Parathyroid adenoma (tissue), 2 donors: ENCODE data around the gene KMT2D.

ENCODE experiments used
- H2AFZ ChIP-seq: fragments of 300-600 bp; sonication (generic); one replicate; pipeline ENCODE4 v1.7.0; 2017; ENCODE audit warnings: antibody characterized with exemption, mild to moderate bottlenecking
- H3K27ac ChIP-seq: fragments of 300-600 bp; sonication (generic); one replicate; pipeline ENCODE4 v1.7.0; 2017
- H3K27me3 ChIP-seq: fragments of 300-600 bp; sonication (generic); one replicate; pipeline ENCODE4 v1.7.0; 2017; ENCODE audit warnings: low read length; ENCODE audit not compliant: control insufficient read depth, insufficient read depth
- H3K36me3 ChIP-seq: fragments of 300-600 bp; sonication (generic); one replicate; pipeline ENCODE4 v1.7.0; 2017; ENCODE audit warnings: low read length; ENCODE audit not compliant: control insufficient read depth, insufficient read depth
- H3K4me1 ChIP-seq: fragments of 300-600 bp; sonication (generic); one replicate; pipeline ENCODE4 v1.7.0; 2017; ENCODE audit warnings: control low read depth
- H3K4me2 ChIP-seq: fragments of 300-600 bp; sonication (generic); one replicate; pipeline ENCODE4 v1.7.0; 2017; ENCODE audit warnings: low read length
- H3K4me3 ChIP-seq: fragments of 300-600 bp; sonication (generic); one replicate; pipeline ENCODE4 v1.7.0; 2017; ENCODE audit warnings: low read depth, low read length
- H3K79me2 ChIP-seq: fragments of 300-600 bp; sonication (generic); one replicate; pipeline ENCODE4 v1.7.0; 2017; ENCODE audit warnings: control low read depth
- H3K9ac ChIP-seq: fragments of 300-600 bp; sonication (generic); one replicate; pipeline ENCODE4 v1.7.0; 2017; ENCODE audit warnings: mild to moderate bottlenecking
- H3K9me3 ChIP-seq: fragments of 300-600 bp; sonication (generic); one replicate; pipeline ENCODE4 v1.7.0; 2017; ENCODE audit warnings: low read length; ENCODE audit not compliant: control insufficient read depth
- TF ChIP-seq, protein P1 (sequence below): fragments of 300-600 bp; sonication (generic); IDR thresholded peaks from one replicate; pipeline ENCODE4 v1.7.0; 2017; ENCODE audit warnings: antibody characterized with exemption, mild to moderate bottlenecking
- donor health status: primary hyperparathyroidism.

The KMT2D gene

GRCh38 chr12:49051373-49051764 is 9.2 kb downstream of the KMT2D start:
- H3K79me2 ChIP-seq = peaks cover 30% of the 10 kb centered on the region
- no peaks in the 10 kb centered on the region for H3K27me3 ChIP-seq
- no peak overlapping the region for H3K4me3 ChIP-seq
- H2AFZ ChIP-seq = no peak overlapping the region
- H3K9me3 ChIP-seq = no peaks in the 10 kb centered on the region
- H3K36me3 ChIP-seq = no peaks in the 10 kb centered on the region
- TF ChIP-seq, protein P1, sequence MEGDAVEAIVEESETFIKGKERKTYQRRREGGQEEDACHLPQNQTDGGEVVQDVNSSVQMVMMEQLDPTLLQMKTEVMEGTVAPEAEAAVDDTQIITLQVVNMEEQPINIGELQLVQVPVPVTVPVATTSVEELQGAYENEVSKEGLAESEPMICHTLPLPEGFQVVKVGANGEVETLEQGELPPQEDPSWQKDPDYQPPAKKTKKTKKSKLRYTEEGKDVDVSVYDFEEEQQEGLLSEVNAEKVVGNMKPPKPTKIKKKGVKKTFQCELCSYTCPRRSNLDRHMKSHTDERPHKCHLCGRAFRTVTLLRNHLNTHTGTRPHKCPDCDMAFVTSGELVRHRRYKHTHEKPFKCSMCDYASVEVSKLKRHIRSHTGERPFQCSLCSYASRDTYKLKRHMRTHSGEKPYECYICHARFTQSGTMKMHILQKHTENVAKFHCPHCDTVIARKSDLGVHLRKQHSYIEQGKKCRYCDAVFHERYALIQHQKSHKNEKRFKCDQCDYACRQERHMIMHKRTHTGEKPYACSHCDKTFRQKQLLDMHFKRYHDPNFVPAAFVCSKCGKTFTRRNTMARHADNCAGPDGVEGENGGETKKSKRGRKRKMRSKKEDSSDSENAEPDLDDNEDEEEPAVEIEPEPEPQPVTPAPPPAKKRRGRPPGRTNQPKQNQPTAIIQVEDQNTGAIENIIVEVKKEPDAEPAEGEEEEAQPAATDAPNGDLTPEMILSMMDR = no peak
- H3K4me2 ChIP-seq = no peak overlapping the region
- H3K27ac ChIP-seq = no peak overlapping the region
- peaks cover 6% of the 10 kb centered on the region for H3K4me1 ChIP-seq
- H3K9ac ChIP-seq = no peak overlapping the region

DNA sequence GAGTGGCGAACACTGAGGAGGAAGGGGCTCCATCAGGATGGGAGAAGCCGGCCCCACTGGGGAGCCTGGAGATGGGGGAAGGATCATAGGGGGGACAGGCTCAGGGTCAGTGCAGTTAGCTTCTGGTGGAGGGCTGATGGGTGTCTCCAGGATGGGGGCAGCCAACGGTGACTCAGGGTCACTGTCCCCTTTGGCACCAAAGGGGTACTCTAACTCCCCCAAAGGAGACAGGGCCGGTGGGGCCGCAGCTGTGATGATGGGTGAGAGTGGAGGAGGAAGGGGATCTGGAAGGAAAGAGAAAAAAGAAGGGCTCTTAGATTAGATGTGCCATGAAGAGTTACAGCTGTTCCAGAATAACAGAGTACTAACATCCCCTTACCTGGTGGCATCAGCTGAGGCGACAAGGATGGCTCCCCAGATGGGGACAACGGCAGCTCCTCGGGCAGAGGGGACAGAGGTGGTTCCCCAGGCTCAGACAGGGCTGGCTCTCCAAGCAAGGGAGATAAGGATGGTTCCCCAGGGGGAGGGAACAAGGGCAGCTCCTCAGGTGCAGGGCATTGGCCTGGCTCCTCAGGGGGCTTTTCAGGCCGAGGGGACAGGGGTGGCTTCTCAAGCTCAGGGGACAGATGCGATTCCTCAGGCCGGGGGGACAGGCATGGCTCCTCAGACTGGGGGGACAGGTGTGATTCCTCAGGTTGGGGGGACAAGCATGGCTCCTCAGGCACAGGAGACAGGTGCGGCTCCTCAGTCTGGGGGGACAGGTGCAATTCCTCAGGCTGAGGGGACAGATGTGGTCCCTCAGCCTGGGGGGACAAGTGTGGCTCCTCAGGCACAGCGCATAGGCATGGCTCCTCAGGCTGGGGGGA is 9.9 kb downstream of the KMT2D start:
- no peak overlapping the region for H3K4me2 ChIP-seq
- H3K27me3 ChIP-seq = no peaks in the 10 kb centered on the region
- TF ChIP-seq, protein P1 = no peak
- no peak overlapping the region for H3K27ac ChIP-seq
- H3K9me3 ChIP-seq = no peaks in the 10 kb centered on the region
- H3K79me2 ChIP-seq = peaks cover 24% of the 10 kb centered on the region
- H3K36me3 ChIP-seq = no peaks in the 10 kb centered on the region
- no peak overlapping the region for H2AFZ ChIP-seq
- no peak overlapping the region for H3K4me3 ChIP-seq
- H3K9ac ChIP-seq = no peak overlapping the region
- no peaks in the 10 kb centered on the region for H3K4me1 ChIP-seq

DNA sequence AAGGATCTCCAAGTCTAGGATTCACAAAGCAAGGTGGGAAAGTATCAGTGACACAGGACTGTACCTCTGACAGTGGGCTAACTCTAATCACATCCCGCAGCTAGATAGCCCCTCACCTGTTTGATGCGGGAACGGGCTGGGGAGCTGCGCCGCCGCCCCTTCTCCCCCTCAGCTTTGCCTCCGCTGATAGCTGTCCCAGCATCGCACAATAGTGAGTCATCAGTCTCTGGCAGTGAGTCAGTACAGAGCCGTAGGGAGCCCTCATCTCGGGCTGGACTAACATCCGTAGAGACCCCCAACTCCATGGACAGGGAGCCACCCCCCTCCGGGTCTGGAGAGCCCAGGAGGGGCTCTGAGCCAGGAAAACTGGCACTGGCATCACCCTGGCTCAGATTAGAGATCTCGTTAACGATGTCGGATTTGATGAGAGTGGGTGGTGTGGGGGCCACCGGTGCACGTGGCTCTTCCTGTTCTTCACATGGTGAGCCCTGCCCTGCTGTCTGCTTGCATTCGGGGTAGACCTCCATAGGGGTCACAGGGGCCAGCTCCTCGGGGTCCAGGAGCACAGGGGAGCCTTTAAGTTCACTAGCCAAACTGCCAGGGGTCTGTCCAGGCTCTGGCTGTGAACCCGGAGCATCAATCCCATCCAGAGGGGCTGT is 10.9 kb downstream of the KMT2D start:
- Histone ChIP-seq H3K4me3 (no peak overlapping the region), H2AFZ (no peak overlapping the region), H3K4me1 (no peaks in the 10 kb centered on the region), H3K79me2 (peaks cover 14% of the 10 kb centered on the region), H3K36me3 (no peaks in the 10 kb centered on the region), H3K4me2 (no peak overlapping the region), H3K27me3 (no peaks in the 10 kb centered on the region), H3K9me3 (no peaks in the 10 kb centered on the region), H3K27ac (no peak overlapping the region), H3K9ac (no peak overlapping the region)
- TF ChIP-seq, protein P1 = no peak

DNA sequence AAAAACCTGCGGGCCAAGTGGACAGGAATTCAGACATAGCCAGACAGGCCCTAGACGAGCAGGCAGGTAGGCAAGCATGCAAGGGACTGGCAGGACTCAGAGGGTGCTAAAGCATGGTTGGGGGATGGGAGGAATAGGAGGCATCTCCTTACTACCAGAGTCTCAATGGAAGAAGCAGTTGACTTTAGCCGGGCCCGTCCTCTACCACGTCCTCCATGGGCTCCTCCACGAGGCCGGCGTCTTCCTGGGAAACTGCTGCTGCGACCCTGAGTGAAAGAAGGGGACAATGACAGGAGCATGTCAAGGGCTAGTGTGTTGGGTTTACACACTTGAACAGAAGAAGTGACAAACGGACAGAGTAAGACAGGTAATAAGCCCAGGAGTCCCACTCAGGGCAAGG is 11.6 kb downstream of the KMT2D start:
- Histone ChIP-seq H3K27ac (no peak overlapping the region), H3K27me3 (no peaks in the 10 kb centered on the region), H2AFZ (no peak overlapping the region), H3K9me3 (no peaks in the 10 kb centered on the region), H3K4me1 (no peaks in the 10 kb centered on the region), H3K79me2 (peaks cover 10% of the 10 kb centered on the region), H3K4me3 (no peak overlapping the region), H3K9ac (no peak overlapping the region), H3K36me3 (no peaks in the 10 kb centered on the region), H3K4me2 (no peak overlapping the region)
- TF ChIP-seq, protein P1 = no peak
